ENCODE measurements around the gene ANKRD18A.
A peak's percentile ranks its signal among the peaks of the same experiment; 100 is the strongest.

The ANKRD18A gene

GRCh38 chr9:38642951-38643814, 22.8 kb upstream of the ANKRD18A start:
- no peak overlapping the region for H3K4me3 ChIP-seq (replicated peaks in 1 of 2; ENCODE audit: low read depth in 2 of 2, low read length in 2 of 2)
- no peak for DNase-seq (ENCODE audit: low read depth in 2 of 2)
- TF ChIP-seq CTCF (IDR thresholded peaks at IDR 0.05; ENCODE audit: low read depth, low read length): no peak

GRCh38 chr9:38641985-38642864, 21.8 kb upstream of the ANKRD18A start:
- DNase-seq (ENCODE audit: low read depth in 2 of 2): peak; percentile 63 to 67
- peak; percentile 40 for TF ChIP-seq CTCF (IDR thresholded peaks at IDR 0.05; ENCODE audit: low read depth, low read length)
- H3K4me3 ChIP-seq (replicated peaks in 1 of 2; ENCODE audit: low read depth in 2 of 2, low read length in 2 of 2): no peak overlapping the region

GRCh38 chr9:38641142-38641541, 20.7 kb upstream of the ANKRD18A start:
- no peak for TF ChIP-seq CTCF (IDR thresholded peaks at IDR 0.05; ENCODE audit: low read depth, low read length)
- DNase-seq (ENCODE audit: low read depth in 2 of 2): no peak

GRCh38 chr9:38639577-38639940, 19.2 kb upstream of the ANKRD18A start:
- no peak for DNase-seq (ENCODE audit: low read depth in 2 of 2)
- no peak overlapping the region for H3K4me3 ChIP-seq (replicated peaks in 1 of 2; ENCODE audit: low read depth in 2 of 2, low read length in 2 of 2)
- no peak for TF ChIP-seq CTCF (IDR thresholded peaks at IDR 0.05; ENCODE audit: low read depth, low read length)

More at GRCh38 chr9:38641142-38641541, 20.7 kb upstream of the ANKRD18A start:
- no peak overlapping the region for H3K4me3 ChIP-seq (replicated peaks in 1 of 2; ENCODE audit: low read depth in 2 of 2, low read length in 2 of 2)

- DNase-seq (ENCODE audit: low read depth in 2 of 2): no peak
- no peak overlapping the region for H3K4me3 ChIP-seq (replicated peaks in 1 of 2; ENCODE audit: low read depth in 2 of 2, low read length in 2 of 2)
- no peak for TF ChIP-seq CTCF (IDR thresholded peaks at IDR 0.05; ENCODE audit: low read depth, low read length)
Observed at GRCh38 chr9:38638881-38639576, 18.6 kb upstream of the ANKRD18A start.

- TF ChIP-seq CTCF (IDR thresholded peaks at IDR 0.05; ENCODE audit: low read depth, low read length): no peak
- no peak for DNase-seq (ENCODE audit: low read depth in 2 of 2)
- H3K4me3 ChIP-seq (replicated peaks in 1 of 2; ENCODE audit: low read depth in 2 of 2, low read length in 2 of 2): no peak overlapping the region
Observed at GRCh38 chr9:38634315-38634714, 13.9 kb upstream of the ANKRD18A start.
